SU-DHL-6 (cell line): Measurements from ENCODE around the gene MYOM3.

ENCODE experiments used
- H2AFZ ChIP-seq: fragments of 200-600 bp; sonication (generic); 2 replicates; pipeline ENCODE4 v1.6.1; 2014; ENCODE audit warnings: low read depth, mild to moderate bottlenecking, moderate library complexity, mixed read lengths, antibody characterized with exemption, low read length; ENCODE audit not compliant: severe bottlenecking
- H3F3A ChIP-seq: fragments of 200-600 bp; shearing (Covaris generic); 2 replicates; pipeline ENCODE4 v1.6.0; 2016; ENCODE audit warnings: antibody characterized with exemption, mild to moderate bottlenecking; ENCODE audit not compliant: insufficient read depth
- H3K27ac ChIP-seq: fragments of 200-600 bp; sonication (generic); 2 replicates; pipeline ENCODE4 v1.5.1; 2016; ENCODE audit warnings: low read depth, mild to moderate bottlenecking, low read length, moderate library complexity, mixed read lengths
- H3K27me3 ChIP-seq: fragments of 200-600 bp; sonication (generic), shearing (Covaris generic); 2 replicates; pipeline ENCODE4 v1.6.0; 2014; ENCODE audit warnings: mild to moderate bottlenecking, low read length
- H3K36me3 ChIP-seq: fragments of 200-600 bp; sonication (generic); 2 replicates; pipeline ENCODE4 v1.6.1; 2014; ENCODE audit warnings: mild to moderate bottlenecking, low read length, mixed read lengths
- H3K4me2 ChIP-seq: fragments of 300-600, 200-600 bp; shearing (Covaris generic), sonication (generic); 2 replicates; pipeline ENCODE4 v1.6.0; 2014; ENCODE audit warnings: low read length, low read depth, mild to moderate bottlenecking; ENCODE audit not compliant: poor library complexity, severe bottlenecking
- H3K4me3 ChIP-seq: fragments of 200-600 bp; sonication (generic); 2 replicates; pipeline ENCODE4 v1.5.1; 2014; ENCODE audit warnings: antibody characterized with exemption, low read length, mild to moderate bottlenecking, mixed read lengths; ENCODE audit not compliant: insufficient read depth, poor library complexity, severe bottlenecking
- H3K79me2 ChIP-seq: fragments of 200-600 bp; sonication (generic); 2 replicates; pipeline ENCODE4 v1.6.1; 2014; ENCODE audit warnings: mild to moderate bottlenecking, low read length, moderate library complexity; ENCODE audit not compliant: insufficient read depth
- H3K9ac ChIP-seq: fragments of 200-600 bp; sonication (generic); 2 replicates; pipeline ENCODE4 v1.7.0; 2014; ENCODE audit warnings: mild to moderate bottlenecking, low read length
- H3K9me2 ChIP-seq: fragments of 200-600 bp; sonication (generic); replicated peaks from 2 replicates; pipeline ENCODE4 v1.6.1; 2014; ENCODE audit warnings: low read length; ENCODE audit not compliant: insufficient read depth
- H3K9me3 ChIP-seq: fragments of 200-600 bp; sonication (generic); 2 replicates; pipeline ENCODE4 v1.6.1; 2014; ENCODE audit warnings: low read length, mixed read lengths; ENCODE audit not compliant: insufficient read depth
- H4K20me1 ChIP-seq: fragments of 200-600 bp; sonication (generic); 2 replicates; pipeline ENCODE4 v1.6.1; 2014; ENCODE audit warnings: low read depth, mild to moderate bottlenecking, antibody characterized with exemption, low read length, moderate library complexity, mixed read lengths
- CTCF ChIP-seq: fragments of 200-600 bp; sonication (generic); IDR thresholded peaks from one replicate; pipeline ENCODE4 v1.5.1; 2017; ENCODE audit warnings: antibody characterized with exemption, mild to moderate bottlenecking, low read length, moderate library complexity; ENCODE audit not compliant: insufficient read depth, poor library complexity, severe bottlenecking
- EZH2phosphoT487 ChIP-seq: fragments of 200-600 bp; sonication (generic), shearing (Covaris generic); conservative IDR thresholded peaks from 2 replicates; pipeline ENCODE4 v1.6.1; 2018; ENCODE audit warnings: mild to moderate bottlenecking, antibody characterized with exemption, low read length, moderate library complexity, mixed read lengths

The MYOM3 gene

GRCh38 chr1:24150234-24151174 lies 38.6 kb upstream of the MYOM3 start:
- Histone ChIP-seq H3K9ac (peak overlapping the region; percentile 69), H2AFZ (no peak overlapping the region), H3F3A (peaks cover 45% of the 10 kb centered on the region), H3K4me3 (peak overlapping the region; percentile 35), H3K9me3 (no peaks in the 10 kb centered on the region), H3K4me2 (peak overlapping the region; percentile 80), H3K27ac (peak overlapping the region; percentile 95), H4K20me1 (no peaks in the 10 kb centered on the region), H3K79me2 (peaks cover 10% of the 10 kb centered on the region; the same call in 1 of the 2 replicates), H3K9me2 (no peaks in the 10 kb centered on the region), H3K27me3 (no peaks in the 10 kb centered on the region), H3K36me3 (no peaks in the 10 kb centered on the region)
- TF ChIP-seq CTCF (peak; percentile 82), EZH2phosphoT487 (no peak)

- peaks cover 39% of the 10 kb centered on the region for H3F3A ChIP-seq
- TF ChIP-seq EZH2phosphoT487 (no peak), CTCF (no peak)
- peaks cover 10% of the 10 kb centered on the region; the same call in 1 of the 2 replicates for H3K79me2 ChIP-seq
- H3K27ac ChIP-seq, result no peak overlapping the region
- no peak overlapping the region for H3K4me3 ChIP-seq
- H3K27me3 ChIP-seq, result no peaks in the 10 kb centered on the region
- no peak overlapping the region for H2AFZ ChIP-seq
- H3K9me3 ChIP-seq, result no peaks in the 10 kb centered on the region
- H3K36me3 ChIP-seq, result no peaks in the 10 kb centered on the region
- peak overlapping the region; percentile 80 for H3K4me2 ChIP-seq
- H4K20me1 ChIP-seq, result no peaks in the 10 kb centered on the region
- H3K9me2 ChIP-seq, result no peaks in the 10 kb centered on the region
- H3K9ac ChIP-seq, result peak overlapping the region; percentile 69; the same call in 1 of the 2 replicates
These were observed 37.9 kb upstream of the MYOM3 start for GRCh38 chr1:24149866-24150233.

- TF ChIP-seq EZH2phosphoT487 (no peak), CTCF (no peak)
These were observed 35.9 kb upstream of the MYOM3 start for GRCh38 chr1:24147816-24148215.

More at GRCh38 chr1:24147816-24148215, 35.9 kb upstream of the MYOM3 start:
- H3K27me3 ChIP-seq, result no peaks in the 10 kb centered on the region
- H4K20me1 ChIP-seq, result no peaks in the 10 kb centered on the region
- 0 out of 2 replicates have a peak, but pooled peaks cover 3% of the 10 kb centered on the region for H3K79me2 ChIP-seq
- H2AFZ ChIP-seq, result no peak overlapping the region
- H3K4me2 ChIP-seq, result no peak overlapping the region
- H3F3A ChIP-seq, result peaks cover 20% of the 10 kb centered on the region
- H3K27ac ChIP-seq, result no peak overlapping the region
- no peak overlapping the region for H3K9ac ChIP-seq
- no peaks in the 10 kb centered on the region for H3K9me3 ChIP-seq
- no peaks in the 10 kb centered on the region for H3K36me3 ChIP-seq
- no peak overlapping the region for H3K4me3 ChIP-seq
- no peaks in the 10 kb centered on the region for H3K9me2 ChIP-seq
